ENCODE results near the gene ERICH2.

The ERICH2 gene

DNA sequence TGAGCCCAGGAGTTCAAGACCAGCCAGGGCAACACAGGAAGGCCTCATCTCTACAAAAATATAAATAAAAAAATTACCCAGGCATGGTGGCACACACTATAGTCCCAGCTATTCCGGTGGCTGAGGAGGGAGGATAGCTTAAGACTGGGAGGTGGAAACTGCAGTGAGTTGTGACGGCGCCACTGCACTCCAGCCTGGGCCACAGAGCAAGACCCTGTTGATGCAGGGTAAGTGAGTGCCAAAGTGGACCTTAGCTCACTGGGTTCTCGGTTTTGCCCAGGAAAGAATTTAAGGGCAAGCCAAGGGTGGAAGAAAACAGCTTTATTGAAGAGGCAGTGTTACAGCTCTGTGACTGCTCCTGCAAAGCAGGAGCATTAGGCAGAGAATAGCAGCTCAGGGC lies 6.9 kb upstream of the ERICH2 start:
- no peak for DNase-seq

DNA sequence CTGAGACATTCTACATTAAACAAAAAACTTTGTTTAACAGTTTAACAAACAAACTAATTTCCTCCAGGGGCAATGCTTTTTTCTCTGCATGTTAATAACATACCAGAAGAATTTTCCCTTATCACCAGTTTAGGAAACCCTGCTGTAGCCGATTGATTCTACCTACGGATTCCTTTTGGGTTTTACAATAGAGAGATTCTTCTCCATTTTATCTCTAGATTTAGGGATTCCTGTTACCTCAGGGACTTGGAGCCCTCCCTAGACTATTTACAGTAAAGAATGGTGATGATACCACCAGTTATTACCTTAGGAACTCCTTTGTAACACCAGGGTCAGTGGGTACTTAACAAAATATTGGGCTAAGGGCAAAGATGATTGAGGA lies 5.3 kb upstream of the ERICH2 start:
- DNase-seq, result no peak

DNA sequence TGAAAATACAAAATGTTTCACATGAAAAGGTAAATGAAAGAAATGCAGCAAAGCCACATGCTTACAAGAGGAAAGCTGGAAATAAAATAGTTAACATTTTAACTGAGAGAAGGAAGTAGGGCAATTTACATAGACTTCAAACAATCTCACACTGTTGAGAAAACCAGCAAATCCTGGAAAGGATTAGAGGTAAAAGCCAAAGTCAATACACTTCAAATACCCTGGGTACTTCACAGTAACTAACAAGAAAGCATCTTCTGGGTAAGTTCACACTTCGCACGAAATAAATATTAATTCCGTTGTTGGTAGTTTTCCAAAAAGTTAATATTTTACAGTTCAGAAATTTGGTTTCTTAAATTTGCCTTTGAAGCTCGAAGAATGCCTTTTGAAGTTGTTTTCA lies 3.5 kb upstream of the ERICH2 start:
- no peak for DNase-seq

DNA sequence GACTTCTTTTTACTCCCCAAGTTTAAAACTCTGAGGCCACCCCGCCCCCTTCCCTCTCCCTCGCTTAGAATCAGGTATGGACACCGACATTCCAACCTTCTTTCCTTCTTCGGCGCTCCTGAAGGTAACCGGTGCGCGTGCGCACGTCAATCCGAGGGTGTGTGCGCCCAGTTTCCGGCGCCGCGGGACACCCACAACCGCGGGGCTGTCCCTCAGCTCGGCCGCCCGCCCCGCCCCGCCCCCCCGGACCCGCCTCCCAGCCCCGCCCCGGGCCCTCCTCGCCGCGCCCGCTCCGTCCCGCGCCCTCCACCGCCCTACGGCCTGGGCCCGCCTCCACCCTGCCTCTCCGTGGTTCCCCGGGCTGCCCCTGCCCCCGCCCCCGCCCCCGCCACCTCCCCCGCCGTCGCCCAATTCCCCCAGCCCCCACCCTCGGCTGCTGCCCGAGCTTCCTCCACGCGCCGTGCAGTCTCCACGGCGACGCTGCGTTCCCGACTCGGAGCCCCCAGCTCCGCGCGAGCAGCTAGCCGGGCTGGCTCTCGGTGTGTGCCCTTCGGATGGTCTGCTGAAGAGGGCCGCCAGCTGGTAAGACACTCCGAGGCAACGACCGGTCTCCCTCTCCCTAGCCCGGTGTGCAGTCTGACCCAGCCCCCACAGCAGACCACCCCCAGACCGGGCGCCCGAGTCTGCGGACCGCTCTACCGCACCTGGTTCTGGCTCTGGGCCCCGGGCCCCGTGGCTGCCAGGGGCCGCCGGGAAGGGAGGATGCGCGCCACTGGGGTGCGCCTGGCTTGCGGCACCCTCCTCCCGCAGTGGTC lies 635 bp downstream of the ERICH2 start:
- DNase-seq, result peak; percentile 94

DNA sequence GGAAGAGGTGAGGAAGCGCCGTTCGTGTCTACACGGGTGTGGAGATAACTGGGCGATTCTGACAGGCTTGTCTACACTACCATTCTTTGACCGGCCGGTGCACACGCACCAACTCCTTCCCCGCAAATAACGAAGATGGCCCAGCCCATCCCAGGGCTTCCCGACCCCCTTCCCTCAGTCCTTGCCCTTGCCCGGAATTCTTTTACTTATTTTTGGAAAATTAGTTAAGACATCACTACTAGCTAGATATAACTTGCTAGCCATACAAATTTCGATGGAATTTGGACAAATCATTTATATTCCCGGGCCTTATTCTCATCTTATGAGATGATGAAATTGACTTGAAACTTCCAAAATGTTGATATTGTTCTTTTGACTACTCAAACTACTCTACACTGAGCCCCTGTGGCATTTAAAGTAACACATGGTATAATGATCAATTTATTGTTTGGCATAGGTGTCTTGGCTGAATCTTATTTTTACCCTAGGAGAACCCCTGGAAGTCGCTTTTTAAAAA lies 1.3 kb downstream of the ERICH2 start:
- DNase-seq, result no peak

DNA sequence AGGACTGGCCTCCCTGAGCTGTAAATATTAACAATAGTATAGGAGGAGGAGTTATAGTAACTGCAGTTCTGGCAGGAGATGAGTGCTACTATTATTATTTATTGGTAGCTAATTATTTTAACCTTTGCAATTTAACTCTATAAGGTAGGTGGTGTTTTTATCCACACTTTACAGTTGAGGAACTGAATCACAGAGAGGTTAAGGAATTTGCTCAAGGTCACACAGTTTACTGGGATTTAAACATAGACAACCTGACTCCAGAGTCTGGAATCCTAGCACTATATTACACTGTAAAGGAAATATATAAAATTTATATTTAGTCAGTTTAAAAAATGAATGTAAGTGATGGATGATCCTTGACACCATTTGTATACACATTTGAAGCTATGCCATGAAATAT lies 2.1 kb downstream of the ERICH2 start:
- no peak for DNase-seq

DNA sequence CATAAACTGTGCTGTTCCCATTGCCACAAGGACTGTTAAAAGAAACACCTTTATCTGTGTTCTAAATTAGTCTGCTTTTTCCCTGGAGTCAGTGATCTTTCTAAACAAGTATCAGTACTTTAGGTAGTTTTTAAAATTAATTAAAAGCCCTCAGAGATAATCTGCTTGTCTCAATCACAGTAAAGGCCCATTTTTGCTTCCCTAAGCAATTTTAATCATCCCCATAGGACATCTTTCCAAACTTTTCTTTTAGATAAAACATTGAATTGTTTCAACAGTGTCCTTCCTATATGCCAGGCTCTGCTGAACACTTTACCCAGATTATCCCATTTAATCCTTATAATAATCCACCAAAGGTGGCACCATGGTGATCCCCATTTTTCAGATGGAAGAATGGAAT lies 3.9 kb downstream of the ERICH2 start:
- no peak for DNase-seq

DNA sequence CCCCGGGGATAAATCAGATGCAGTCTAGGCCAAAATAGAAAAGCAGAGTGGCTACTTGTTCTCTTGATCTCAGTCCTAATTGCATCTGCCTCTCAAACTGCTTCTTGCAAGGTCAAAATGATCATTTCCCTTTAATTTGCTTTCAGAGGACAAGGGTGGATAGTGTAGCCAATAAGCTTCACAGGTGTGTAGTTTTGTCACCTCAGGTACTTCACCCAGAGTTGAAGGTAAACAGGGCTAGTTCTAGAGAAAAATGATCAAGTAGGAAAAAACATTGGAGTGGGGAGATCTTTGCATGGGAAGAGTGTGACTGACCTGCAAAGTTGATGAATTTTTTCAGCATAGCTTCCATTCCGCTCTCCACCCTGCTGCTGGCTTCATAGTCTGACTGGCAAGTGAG lies 8.7 kb downstream of the ERICH2 start:
- DNase-seq, result no peak

DNA sequence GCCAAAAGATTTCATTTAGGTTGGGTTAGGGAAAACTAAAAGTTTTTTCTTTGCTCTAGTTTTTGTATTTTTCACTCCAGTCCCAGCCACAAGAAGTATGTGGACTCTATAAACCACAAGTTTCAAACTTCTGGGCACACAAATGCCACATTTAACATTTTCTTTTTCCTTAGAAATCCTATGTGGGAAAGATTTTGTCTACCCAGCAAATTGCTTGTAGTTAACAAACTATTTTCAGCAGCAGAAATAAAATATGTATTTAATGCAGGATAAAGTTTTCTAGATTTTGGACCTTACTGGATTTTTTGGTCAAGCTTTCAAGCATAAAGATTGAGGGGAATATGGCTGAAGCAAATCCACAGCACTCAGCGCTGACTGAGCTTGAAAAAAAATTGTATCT lies 9.1 kb downstream of the ERICH2 start:
- DNase-seq, result no peak

DNA sequence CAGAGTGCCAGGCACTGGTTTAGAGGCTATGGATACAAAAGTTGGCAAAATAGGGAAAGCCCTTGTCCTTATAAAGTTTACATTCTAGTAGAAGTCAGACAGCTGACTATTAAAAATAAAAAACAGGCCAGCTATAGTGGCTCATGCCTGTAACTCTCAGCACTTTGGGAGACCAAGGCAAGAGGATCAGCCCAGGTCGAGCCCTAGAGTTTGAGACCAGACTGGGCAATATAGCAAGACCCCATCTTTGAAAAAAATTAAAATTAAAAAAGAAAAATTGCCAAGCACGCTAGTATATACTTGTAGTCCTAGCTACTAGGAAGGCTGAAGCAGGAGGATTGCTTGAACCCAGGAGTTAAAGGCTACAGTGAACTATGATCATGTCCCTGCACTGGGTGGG lies 12.5 kb downstream of the ERICH2 start:
- no peak for DNase-seq

DNA sequence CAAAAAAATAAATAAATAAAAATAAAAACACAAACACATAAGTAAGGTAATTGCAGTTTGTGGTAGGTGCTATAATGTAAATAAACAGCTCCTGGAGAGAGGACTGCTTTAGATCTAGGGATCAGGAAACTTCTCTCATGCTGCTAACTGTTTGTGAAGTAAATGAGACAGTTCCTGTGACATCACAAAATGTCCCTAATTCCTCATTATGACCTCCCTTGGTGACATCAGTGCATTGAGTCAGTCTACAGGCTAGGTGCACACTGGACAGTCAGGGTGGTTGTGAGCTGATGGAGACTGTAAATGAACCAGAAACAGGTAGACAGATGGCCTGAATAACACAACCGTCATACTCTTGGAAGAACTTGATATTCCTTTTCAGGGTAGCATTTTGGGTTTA lies 13.4 kb downstream of the ERICH2 start:
- DNase-seq, result no peak

DNA sequence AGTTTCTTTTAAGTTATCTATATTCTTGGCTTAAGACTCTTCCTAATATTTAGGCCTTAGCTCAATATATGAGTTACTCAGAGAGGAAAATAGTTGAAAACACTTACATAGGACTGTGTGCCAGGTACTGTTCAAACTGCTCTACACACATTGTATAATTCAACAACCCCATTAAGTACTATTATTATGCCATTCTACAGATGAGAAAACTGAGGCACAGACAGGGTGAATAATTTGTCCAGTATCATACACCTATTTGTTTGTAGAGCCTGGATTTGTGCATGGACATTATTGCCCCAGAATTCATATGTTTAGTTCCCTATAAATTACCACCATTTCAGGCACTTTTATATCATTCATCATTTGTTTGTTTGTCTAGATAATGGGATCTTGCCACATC lies 28.8 kb downstream of the ERICH2 start:
- no peak for DNase-seq

DNA sequence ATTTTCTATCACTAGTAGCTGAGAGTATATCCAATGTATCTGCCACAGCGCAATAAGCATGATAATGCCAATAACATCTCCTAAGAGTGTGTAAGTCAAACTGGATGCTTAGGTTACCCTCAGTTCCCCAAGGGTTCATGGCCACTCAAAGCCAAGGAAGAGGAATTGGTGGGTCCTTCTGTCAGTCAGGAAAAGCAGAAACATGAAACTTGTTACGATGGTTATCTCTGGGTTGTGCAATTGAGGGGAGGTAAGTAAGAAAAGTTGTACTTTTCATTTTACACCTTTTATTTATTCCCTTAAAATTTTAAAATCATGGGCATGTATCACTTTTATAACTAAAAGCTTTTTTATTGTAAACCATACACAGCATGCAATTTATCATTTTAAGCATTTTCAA lies 36.4 kb downstream of the ERICH2 start:
- DNase-seq, result no peak

DNA sequence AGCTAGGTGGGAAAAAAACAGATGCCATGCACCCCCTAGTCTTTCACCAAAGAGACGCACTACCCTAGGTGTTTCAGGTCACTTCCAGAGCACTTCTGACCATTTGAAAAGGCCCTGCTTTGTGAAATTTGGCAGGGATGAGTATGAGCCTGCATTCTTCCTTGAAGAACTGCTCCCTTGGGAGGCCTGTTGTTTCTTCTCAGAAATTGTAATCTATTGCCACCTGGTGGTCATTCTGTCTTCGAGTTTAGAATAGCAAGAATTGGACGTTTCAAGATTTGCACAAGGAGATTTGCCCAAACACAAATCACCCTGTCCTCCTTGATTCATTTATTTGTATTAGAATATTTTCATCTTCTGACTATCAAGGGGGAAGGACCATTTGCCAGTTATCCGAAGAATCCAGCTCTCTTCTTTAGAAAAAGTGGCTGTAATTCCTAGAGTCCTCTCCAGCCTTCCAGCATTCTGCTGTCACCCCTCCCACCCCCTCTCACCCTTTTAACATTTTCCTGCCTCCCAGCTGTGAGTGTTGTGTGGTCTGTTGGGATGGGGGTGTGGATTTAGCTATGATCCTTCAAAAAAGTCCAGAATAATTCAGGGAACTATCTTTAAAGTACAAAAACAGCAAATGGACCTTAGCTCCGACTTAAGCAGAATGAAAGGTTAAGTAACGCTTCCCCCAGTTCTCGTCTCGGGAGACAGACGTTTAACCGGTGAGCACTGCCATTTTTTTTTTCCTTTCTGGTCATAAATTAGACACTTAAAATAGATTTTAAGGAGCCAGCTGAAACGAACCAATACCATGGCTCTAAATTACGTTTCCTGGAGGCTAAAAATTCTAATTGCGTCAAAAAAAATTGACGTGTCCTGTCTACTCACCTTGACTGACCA lies 42.8 kb downstream of the ERICH2 start:
- no peak for DNase-seq

DNA sequence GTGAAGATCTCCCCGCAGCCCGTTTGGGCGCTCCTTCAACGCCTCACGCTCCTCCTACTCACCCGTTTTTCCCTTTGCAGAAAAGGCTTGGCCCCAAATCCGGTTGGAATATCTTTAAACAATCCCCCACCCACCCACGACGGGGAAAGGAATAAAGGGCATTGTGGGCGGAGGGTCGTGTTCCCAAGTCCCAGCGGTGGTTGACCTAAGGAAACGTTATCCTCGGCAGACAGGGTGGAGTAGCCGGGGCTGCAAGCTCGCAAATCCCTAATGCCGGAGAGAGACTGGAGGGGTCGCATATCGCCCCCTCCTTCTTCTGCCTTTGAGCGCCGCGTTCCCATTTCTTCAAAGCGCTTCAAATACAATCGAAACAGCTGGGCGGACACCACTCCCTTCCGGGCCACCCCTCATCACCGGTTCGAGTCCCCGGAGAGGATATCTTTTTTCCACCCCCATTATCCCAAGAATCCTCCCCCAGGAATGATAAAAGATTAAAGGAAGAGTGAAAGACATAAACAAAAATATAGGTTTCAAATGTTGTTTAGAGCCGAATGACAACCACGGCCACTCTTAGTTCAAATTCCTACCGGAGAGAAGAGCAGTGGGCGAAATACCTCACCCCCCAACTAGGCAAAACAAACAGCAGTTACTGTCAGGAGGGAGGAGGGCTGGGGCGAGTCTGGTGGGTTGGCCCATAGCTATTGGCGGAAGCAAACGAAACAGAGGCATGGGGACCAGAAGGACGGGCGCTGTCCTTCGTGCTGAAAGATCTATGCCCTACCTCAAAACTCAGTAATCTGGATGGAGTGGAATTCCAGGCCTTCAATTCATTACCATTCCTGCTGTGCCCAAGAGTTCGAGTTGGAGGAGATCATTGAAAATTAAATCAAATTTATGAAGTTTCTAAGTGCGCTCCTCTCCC lies 43.7 kb downstream of the ERICH2 start:
- DNase-seq, result peak; percentile 89

DNA sequence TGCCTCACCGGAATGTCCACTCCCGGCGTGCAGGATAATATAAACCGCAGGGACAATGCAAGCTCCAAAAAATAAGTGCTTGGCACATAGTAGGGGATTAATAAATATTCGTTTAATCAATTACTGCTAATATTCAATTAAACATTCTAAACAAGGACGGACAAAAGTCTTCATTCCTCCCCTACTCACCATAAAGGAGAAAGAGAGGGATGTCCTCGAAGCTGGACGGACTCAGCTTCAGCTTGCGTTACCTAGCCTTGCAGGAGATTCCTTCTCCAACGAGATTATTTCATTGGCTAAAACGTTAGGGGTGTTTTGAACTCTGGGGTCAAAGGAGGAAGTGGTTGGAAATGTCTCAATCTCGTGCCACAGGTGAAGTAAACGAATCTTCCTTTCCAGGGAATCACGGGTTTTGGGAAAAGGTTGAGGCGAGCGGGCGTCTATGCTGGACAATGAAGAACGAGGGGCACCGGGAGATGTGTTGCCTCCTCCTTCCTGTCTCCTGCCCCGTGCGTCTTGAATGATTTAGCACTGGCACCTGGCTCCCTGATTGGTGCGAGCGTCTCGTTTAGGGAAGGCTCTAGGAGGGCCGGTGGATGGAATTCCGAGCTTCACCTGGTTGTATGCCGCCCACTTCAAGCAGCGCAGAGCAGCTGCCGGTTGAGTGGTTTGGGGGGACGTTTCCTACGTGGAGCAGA lies 44.5 kb downstream of the ERICH2 start:
- no peak for DNase-seq

DNA sequence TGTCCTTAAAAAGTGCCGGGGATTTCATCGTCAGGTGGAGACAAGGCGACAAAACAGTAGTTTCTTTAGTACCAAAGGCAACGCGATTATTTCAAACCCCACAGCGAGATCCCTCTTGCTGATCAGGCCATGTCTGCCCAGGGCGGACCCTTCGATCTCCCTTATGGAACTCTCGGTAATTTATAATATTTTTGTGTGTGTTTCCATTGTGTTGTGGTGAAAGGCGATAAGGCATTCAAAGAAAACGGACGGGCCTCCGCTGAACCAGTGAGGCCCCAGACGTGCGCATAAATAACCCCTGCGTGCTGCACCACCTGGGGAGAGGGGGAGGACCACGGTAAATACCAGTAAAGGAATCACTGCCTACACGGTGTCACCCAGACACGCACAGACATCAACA lies 45.1 kb downstream of the ERICH2 start:
- no peak for DNase-seq

DNA sequence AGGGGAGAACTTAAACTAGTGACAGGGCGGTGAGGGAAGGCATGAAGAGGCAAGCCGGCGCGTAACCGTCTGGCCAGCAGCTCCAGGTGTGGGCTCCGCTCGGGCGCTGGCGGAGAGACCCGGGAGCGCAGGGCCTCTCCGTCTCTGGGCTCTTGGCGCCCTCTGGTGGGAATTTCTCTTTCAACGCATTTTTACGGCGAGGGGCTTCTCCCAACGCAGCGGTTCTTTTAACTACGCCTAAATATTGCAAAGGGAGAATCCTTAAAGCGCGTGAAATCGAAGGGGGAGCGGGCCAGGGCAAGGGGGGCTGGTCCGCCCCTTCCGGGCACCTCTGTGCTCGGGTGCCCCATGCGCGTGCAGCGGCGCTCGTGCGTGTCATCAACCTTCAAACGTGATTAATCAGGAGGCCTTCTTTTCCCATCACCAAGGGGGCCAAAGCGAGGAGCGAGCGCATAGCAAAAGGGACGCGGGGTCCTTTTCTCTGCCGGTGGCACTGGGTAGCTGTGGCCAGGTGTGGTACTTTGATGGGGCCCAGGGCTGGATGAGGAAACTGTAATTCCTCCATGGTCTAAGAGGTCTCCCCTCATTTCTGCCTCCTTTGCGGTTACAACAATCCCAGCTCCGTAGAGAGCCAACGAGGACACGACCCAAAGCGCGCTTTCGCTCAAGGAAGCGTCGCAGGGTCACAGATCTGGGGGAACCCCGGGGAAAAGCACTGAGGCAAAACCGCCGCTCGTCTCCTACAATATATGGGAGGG lies 45.7 kb downstream of the ERICH2 start:
- DNase-seq, result peak; percentile 88

DNA sequence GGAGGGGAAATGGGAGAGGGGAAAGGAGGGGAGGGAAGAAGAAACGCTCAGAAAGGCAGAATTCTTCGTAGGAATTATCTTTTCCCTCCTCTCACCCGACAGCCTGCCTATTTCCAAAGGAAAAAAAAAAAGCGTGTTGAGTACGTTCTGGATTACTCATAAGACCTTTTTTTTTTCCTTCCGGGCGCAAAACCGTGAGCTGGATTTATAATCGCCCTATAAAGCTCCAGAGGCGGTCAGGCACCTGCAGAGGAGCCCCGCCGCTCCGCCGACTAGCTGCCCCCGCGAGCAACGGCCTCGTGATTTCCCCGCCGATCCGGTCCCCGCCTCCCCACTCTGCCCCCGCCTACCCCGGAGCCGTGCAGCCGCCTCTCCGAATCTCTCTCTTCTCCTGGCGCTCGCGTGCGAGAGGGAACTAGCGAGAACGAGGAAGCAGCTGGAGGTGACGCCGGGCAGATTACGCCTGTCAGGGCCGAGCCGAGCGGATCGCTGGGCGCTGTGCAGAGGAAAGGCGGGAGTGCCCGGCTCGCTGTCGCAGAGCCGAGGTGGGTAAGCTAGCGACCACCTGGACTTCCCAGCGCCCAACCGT lies 46.4 kb downstream of the ERICH2 start, which contains the start of gene GAD1:
Gene GAD1, plus strand, starts transcription at position 384 of the 589 bp plus-strand sequence. CDS start 1,705 bp downstream, outside the sequence.
- DNase-seq, result peak; percentile 79

DNA sequence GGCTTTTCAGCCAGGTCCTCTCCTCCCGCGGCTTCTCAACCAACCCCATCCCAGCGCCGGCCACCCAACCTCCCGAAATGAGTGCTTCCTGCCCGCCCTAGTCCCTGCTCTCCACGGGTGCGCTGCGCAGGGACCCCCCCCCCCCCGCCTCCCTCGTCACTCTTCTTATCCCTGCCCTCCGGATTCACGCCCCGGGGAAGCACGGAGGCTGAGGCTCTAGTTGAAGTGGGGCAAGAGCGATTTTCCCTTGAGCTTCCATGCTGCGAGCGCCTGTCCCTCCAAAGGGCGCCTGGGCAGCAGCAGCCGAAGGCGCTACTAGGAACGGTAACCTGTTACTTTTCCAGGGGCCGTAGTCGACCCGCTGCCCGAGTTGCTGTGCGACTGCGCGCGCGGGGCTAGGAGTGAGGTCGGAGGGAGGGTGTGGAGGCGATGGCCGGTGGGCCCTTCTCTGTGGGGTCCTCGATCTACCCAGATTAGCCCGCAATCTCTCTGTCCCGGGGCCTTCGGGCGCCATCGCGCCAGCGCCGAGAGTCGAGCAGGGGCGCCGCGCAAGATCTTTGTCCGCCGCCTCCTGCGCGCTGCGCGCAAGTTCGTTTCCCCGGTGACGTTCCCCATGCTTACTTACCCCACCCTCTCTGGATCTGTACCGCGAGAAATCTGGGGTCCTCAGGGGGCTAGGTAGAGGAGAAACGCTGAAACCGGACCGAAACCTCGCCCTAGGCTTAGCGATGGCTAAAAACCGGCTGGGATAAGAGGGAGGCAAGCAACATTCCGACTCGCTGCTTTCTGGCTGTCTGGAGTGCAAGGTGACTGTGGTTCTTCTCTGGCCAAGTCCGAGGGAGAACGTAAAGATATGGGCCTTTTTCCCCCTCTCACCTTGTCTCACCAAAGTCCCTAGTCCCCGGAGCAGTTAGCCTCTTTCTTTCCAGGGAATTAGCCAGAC lies 47.2 kb downstream of the ERICH2 start:
- DNase-seq, result no peak

Data from islet precursor cell (in vitro differentiated cells).